SU-DHL-6 (cell line): ENCODE data around the gene ETFRF1.

ENCODE experiments used
- H2AFZ ChIP-seq: fragments of 200-600 bp; sonication (generic); 2 replicates; pipeline ENCODE4 v1.6.1; 2014; ENCODE audit warnings: low read depth, mild to moderate bottlenecking, moderate library complexity, mixed read lengths, antibody characterized with exemption, low read length; ENCODE audit not compliant: severe bottlenecking
- H3F3A ChIP-seq: fragments of 200-600 bp; shearing (Covaris generic); 2 replicates; pipeline ENCODE4 v1.6.0; 2016; ENCODE audit warnings: antibody characterized with exemption, mild to moderate bottlenecking; ENCODE audit not compliant: insufficient read depth
- H3K27ac ChIP-seq: fragments of 200-600 bp; sonication (generic); 2 replicates; pipeline ENCODE4 v1.5.1; 2016; ENCODE audit warnings: low read depth, mild to moderate bottlenecking, low read length, moderate library complexity, mixed read lengths
- H3K27me3 ChIP-seq: fragments of 200-600 bp; sonication (generic), shearing (Covaris generic); 2 replicates; pipeline ENCODE4 v1.6.0; 2014; ENCODE audit warnings: mild to moderate bottlenecking, low read length
- H3K36me3 ChIP-seq: fragments of 200-600 bp; sonication (generic); 2 replicates; pipeline ENCODE4 v1.6.1; 2014; ENCODE audit warnings: mild to moderate bottlenecking, low read length, mixed read lengths
- H3K4me2 ChIP-seq: fragments of 300-600, 200-600 bp; shearing (Covaris generic), sonication (generic); 2 replicates; pipeline ENCODE4 v1.6.0; 2014; ENCODE audit warnings: low read length, low read depth, mild to moderate bottlenecking; ENCODE audit not compliant: poor library complexity, severe bottlenecking
- H3K4me3 ChIP-seq: fragments of 200-600 bp; sonication (generic); 2 replicates; pipeline ENCODE4 v1.5.1; 2014; ENCODE audit warnings: antibody characterized with exemption, low read length, mild to moderate bottlenecking, mixed read lengths; ENCODE audit not compliant: insufficient read depth, poor library complexity, severe bottlenecking
- H3K79me2 ChIP-seq: fragments of 200-600 bp; sonication (generic); 2 replicates; pipeline ENCODE4 v1.6.1; 2014; ENCODE audit warnings: mild to moderate bottlenecking, low read length, moderate library complexity; ENCODE audit not compliant: insufficient read depth
- H3K9ac ChIP-seq: fragments of 200-600 bp; sonication (generic); 2 replicates; pipeline ENCODE4 v1.7.0; 2014; ENCODE audit warnings: mild to moderate bottlenecking, low read length
- H3K9me2 ChIP-seq: fragments of 200-600 bp; sonication (generic); replicated peaks from 2 replicates; pipeline ENCODE4 v1.6.1; 2014; ENCODE audit warnings: low read length; ENCODE audit not compliant: insufficient read depth
- H3K9me3 ChIP-seq: fragments of 200-600 bp; sonication (generic); 2 replicates; pipeline ENCODE4 v1.6.1; 2014; ENCODE audit warnings: low read length, mixed read lengths; ENCODE audit not compliant: insufficient read depth
- H4K20me1 ChIP-seq: fragments of 200-600 bp; sonication (generic); 2 replicates; pipeline ENCODE4 v1.6.1; 2014; ENCODE audit warnings: low read depth, mild to moderate bottlenecking, antibody characterized with exemption, low read length, moderate library complexity, mixed read lengths
- CTCF ChIP-seq: fragments of 200-600 bp; sonication (generic); IDR thresholded peaks from one replicate; pipeline ENCODE4 v1.5.1; 2017; ENCODE audit warnings: antibody characterized with exemption, mild to moderate bottlenecking, low read length, moderate library complexity; ENCODE audit not compliant: insufficient read depth, poor library complexity, severe bottlenecking
- EZH2phosphoT487 ChIP-seq: fragments of 200-600 bp; sonication (generic), shearing (Covaris generic); conservative IDR thresholded peaks from 2 replicates; pipeline ENCODE4 v1.6.1; 2018; ENCODE audit warnings: mild to moderate bottlenecking, antibody characterized with exemption, low read length, moderate library complexity, mixed read lengths

The ETFRF1 gene

GRCh38 chr12:25207411-25207810, 12.4 kb downstream of the ETFRF1 start:
- Histone ChIP-seq H3K9ac (no peak overlapping the region), H3K4me2 (no peak overlapping the region), H2AFZ (no peak overlapping the region), H3K27me3 (no peaks in the 10 kb centered on the region), H3K79me2 (no peaks in the 10 kb centered on the region), H4K20me1 (no peaks in the 10 kb centered on the region), H3K9me3 (no peaks in the 10 kb centered on the region), H3K4me3 (no peak overlapping the region), H3K9me2 (no peaks in the 10 kb centered on the region), H3K36me3 (peaks cover 7% of the 10 kb centered on the region; the same call in 1 of the 2 replicates), H3K27ac (no peak overlapping the region), H3F3A (no peaks in the 10 kb centered on the region; the same call in 1 of the 2 replicates)
- TF ChIP-seq EZH2phosphoT487 (no peak), CTCF (no peak)

- H3K9me2 ChIP-seq: no peaks in the 10 kb centered on the region
- H3K9me3 ChIP-seq: no peaks in the 10 kb centered on the region
- peaks cover 7% of the 10 kb centered on the region; the same call in 1 of the 2 replicates for H3K36me3 ChIP-seq
- TF ChIP-seq EZH2phosphoT487: no peak
- no peak overlapping the region for H2AFZ ChIP-seq
- H3K27ac ChIP-seq: no peak overlapping the region
- H3K79me2 ChIP-seq: no peaks in the 10 kb centered on the region
- no peaks in the 10 kb centered on the region for H3K27me3 ChIP-seq
- H3K4me3 ChIP-seq: no peak overlapping the region
- H3K4me2 ChIP-seq: no peak overlapping the region
- H4K20me1 ChIP-seq: no peaks in the 10 kb centered on the region
- no peaks in the 10 kb centered on the region; the same call in 1 of the 2 replicates for H3F3A ChIP-seq
- H3K9ac ChIP-seq: no peak overlapping the region
Measured at GRCh38 chr12:25207846-25208245, 12.8 kb downstream of the ETFRF1 start.

- H3K9me2 ChIP-seq: no peaks in the 10 kb centered on the region
- TF ChIP-seq EZH2phosphoT487 (no peak), CTCF (no peak)
- peaks cover 10% of the 10 kb centered on the region; the same call in 1 of the 2 replicates for H3K36me3 ChIP-seq
- no peaks in the 10 kb centered on the region; the same call in 1 of the 2 replicates for H3F3A ChIP-seq
- no peaks in the 10 kb centered on the region for H3K79me2 ChIP-seq
- H3K4me2 ChIP-seq: no peak overlapping the region
- H2AFZ ChIP-seq: no peak overlapping the region
- H3K9me3 ChIP-seq: no peaks in the 10 kb centered on the region
- no peaks in the 10 kb centered on the region for H3K27me3 ChIP-seq
- H3K4me3 ChIP-seq: no peak overlapping the region
- H4K20me1 ChIP-seq: no peaks in the 10 kb centered on the region
- no peak overlapping the region for H3K27ac ChIP-seq
- H3K9ac ChIP-seq: no peak overlapping the region
Measured at GRCh38 chr12:25208554-25208953, 13.5 kb downstream of the ETFRF1 start.

- Histone ChIP-seq H4K20me1 (no peaks in the 10 kb centered on the region), H3K79me2 (no peaks in the 10 kb centered on the region), H2AFZ (no peak overlapping the region), H3K4me3 (no peak overlapping the region), H3K27ac (no peak overlapping the region), H3F3A (no peaks in the 10 kb centered on the region), H3K9me2 (no peaks in the 10 kb centered on the region), H3K4me2 (no peak overlapping the region), H3K27me3 (no peaks in the 10 kb centered on the region), H3K9me3 (no peaks in the 10 kb centered on the region), H3K9ac (no peak overlapping the region), H3K36me3 (peaks cover 10% of the 10 kb centered on the region; the same call in 1 of the 2 replicates)
- TF ChIP-seq CTCF (no peak), EZH2phosphoT487 (no peak)
Measured at GRCh38 chr12:25213338-25213737, 18.3 kb downstream of the ETFRF1 start.
